GM12878 (cell line): ENCODE measurements around the gene DALRD3. TPM values are rescaled to one million over a fixed set of nuclear protein-coding genes. Genes with fewer than 3 reads are reported as not detected.

Experiments
- CTCF ChIP-seq, 3 experiments: IDR thresholded peaks in 2 of 3; conservative IDR thresholded peaks in 1 of 3; 2 replicates each; pipeline ENCODE4 v1.5.1; 2011; ENCODE audit warnings: low read depth in 3 of 3, low read length in 3 of 3, mild to moderate bottlenecking in 3 of 3, control low read depth in 2 of 3, moderate library complexity in 2 of 3, inconsistent platforms in 1 of 3, mixed read lengths in 1 of 3; ENCODE audit not compliant: control insufficient read depth in 2 of 3, insufficient read depth in 1 of 3; ENCODE audit errors: extremely low read depth in 1 of 3
- EZH2 ChIP-seq: IDR thresholded peaks from 2 replicates; pipeline ENCODE4 v1.6.1; 2012; ENCODE audit warnings: low read depth, mild to moderate bottlenecking, control low read depth, inconsistent platforms, low read length, borderline replicate concordance; ENCODE audit not compliant: control insufficient read depth
- IRF3 ChIP-seq: fragments of 450-650 bp; IDR thresholded peaks from 2 replicates; pipeline ENCODE4 v1.6.1; 2014; ENCODE audit warnings: mild to moderate bottlenecking
- JUND ChIP-seq: IDR thresholded peaks from 2 replicates; pipeline ENCODE4 v1.6.1; 2012; ENCODE audit warnings: low read depth, mild to moderate bottlenecking, low read length, improper control_type of control experiment, moderate library complexity
- MTA2 ChIP-seq: fragments of 450-650 bp; IDR thresholded peaks from 2 replicates; pipeline ENCODE4 v1.6.1; 2016; ENCODE audit warnings: low read depth, mild to moderate bottlenecking, moderate library complexity
- NFXL1 ChIP-seq: fragments of 450-650 bp; IDR thresholded peaks from 2 replicates; pipeline ENCODE4 v1.6.1; 2017; ENCODE audit warnings: antibody characterized with exemption, mild to moderate bottlenecking, borderline replicate concordance
- NKRF ChIP-seq: fragments of 450-650 bp; conservative IDR thresholded peaks from 2 replicates; pipeline ENCODE4 v1.6.1; 2017; ENCODE audit warnings: mild to moderate bottlenecking, moderate library complexity
- NR2C2 ChIP-seq: IDR thresholded peaks from 2 replicates; pipeline ENCODE4 v1.6.1; 2011; ENCODE audit warnings: borderline replicate concordance, low read depth; ENCODE audit not compliant: control insufficient read depth, insufficient read length
- PBX3 ChIP-seq: IDR thresholded peaks from 2 replicates; pipeline ENCODE4 v1.6.1; 2011; ENCODE audit warnings: mild to moderate bottlenecking, low read depth, low read length, moderate library complexity; ENCODE audit not compliant: insufficient replicate concordance
- POU2F2 ChIP-seq: IDR thresholded peaks from 3 replicates; pipeline ENCODE4 v1.6.1; 2011; ENCODE audit warnings: low read depth, mild to moderate bottlenecking, low read length, borderline replicate concordance
- SKIL ChIP-seq: fragments of 450-650 bp; IDR thresholded peaks from 2 replicates; pipeline ENCODE4 v1.6.1; 2017; ENCODE audit warnings: mild to moderate bottlenecking, low read depth, inconsistent platforms; ENCODE audit not compliant: poor library complexity, severe bottlenecking
- SMAD1 ChIP-seq: fragments of 450-650 bp; IDR thresholded peaks from 2 replicates; pipeline ENCODE4 v1.6.1; 2018; ENCODE audit warnings: mild to moderate bottlenecking, low read depth; ENCODE audit not compliant: partially characterized antibody
- YY1 ChIP-seq: IDR thresholded peaks from 2 replicates; pipeline ENCODE4 v1.6.1; 2011; ENCODE audit warnings: low read depth, mild to moderate bottlenecking, low read length
- ZBTB40 ChIP-seq: fragments of 450-650 bp; IDR thresholded peaks from 2 replicates; pipeline ENCODE4 v1.6.1; 2016; ENCODE audit warnings: mild to moderate bottlenecking, moderate library complexity, borderline replicate concordance
- ZNF274 ChIP-seq: IDR thresholded peaks from one replicate; pipeline ENCODE4 v1.8.0; 2011; ENCODE audit not compliant: insufficient read length, insufficient read depth
- polyA plus RNA-seq, 11 experiments: library from polyadenylated mRNA; depleted of rRNA in 4 of 11; unstranded in 6 of 11; stranded (reverse) in 5 of 11; fragments of >200 nt; fragmentation: Nextera tagmentation in 4 of 11; fragmentation: Illumina TruSeq in 1 of 11; extraction: Ambion mirVana in 4 of 11; extraction: Trizol in 1 of 11; gene quantifications; 1 replicate in 1 of 11; 2 replicates in 10 of 11; pipeline versions ENCODE4 v1.2.1 to v1.2.3, GENCODE V29; 2011 to 2016; ENCODE audit warnings: inconsistent platforms in 2 of 11, missing spikeins in 2 of 11, low read depth in 1 of 11
- total RNA-seq, 4 experiments: library from RNA; depleted of rRNA in 3 of 4; stranded (reverse); fragments of >200 nt in 3 of 4; fragmentation: Illumina TruSeq in 1 of 4; extraction: Trizol in 1 of 4; gene quantifications; 2 replicates each; pipeline versions ENCODE4 v1.2.1 to v1.2.3, GENCODE V29; 2013 to 2021

DALRD3 gene
- total and polyA plus RNA-seq, 10 of the 15 experiments (the other 5 are each of a cell fraction or from before 2014, with no cell fraction given): 10.1 to 28.2 (median 21.6) TPM

GRCh38 chr3:49021213-49021812 is 2.9 kb upstream of the DALRD3 start (continued):
- TF ChIP-seq CTCF (IDR thresholded peaks at IDR 0.05 in 2 of 3, conservative IDR thresholded peaks at IDR 0.05 in 1 of 3; ENCODE audit: control insufficient read depth in 2 of 3, extremely low read depth in 1 of 3, insufficient read depth in 1 of 3, low read depth in 3 of 3, low read length in 3 of 3): no peak
- 0 out of 2 replicates have a peak, but pooled peaks have one; percentile 12 for TF ChIP-seq JUND
- TF ChIP-seq NKRF: peak; percentile 54
- no peak for TF ChIP-seq ZBTB40
- peak; percentile 40 for TF ChIP-seq PBX3
- TF ChIP-seq ZNF274: no peak
- peak; percentile 96 for TF ChIP-seq SMAD1
- TF ChIP-seq NFXL1: no peak
- TF ChIP-seq YY1: peak; percentile 90
- TF ChIP-seq POU2F2: peak; percentile 98
- no peak for TF ChIP-seq SKIL
- TF ChIP-seq MTA2: no peak
- no peak for TF ChIP-seq NR2C2
- no peak for TF ChIP-seq EZH2
- peak; percentile 49; the same call in 1 of the 2 replicates for TF ChIP-seq IRF3
- TF ChIP-seq, all 136 proteins: peak for 53
